GM23248 (cell line): Measurements from ENCODE around the gene SIPA1L3. TPM values are rescaled to one million over a fixed set of nuclear protein-coding genes. Genes with fewer than 3 reads are reported as not detected.

Experiments
- DNase-seq: peaks from one replicate; pipeline ENCODE4 v3.0.0-alpha.2; 2015
- H2AFZ ChIP-seq: fragments of 200-600 bp; sonication (generic); 2 replicates; pipeline ENCODE4 v1.6.1; 2016; ENCODE audit warnings: antibody characterized with exemption
- H3F3A ChIP-seq: fragments of 200-600 bp; sonication (generic); 2 replicates; pipeline ENCODE4 v1.6.1; 2016; ENCODE audit warnings: mild to moderate bottlenecking, antibody characterized with exemption, mixed run types; ENCODE audit not compliant: insufficient read depth
- H3K27ac ChIP-seq: fragments of 200-600 bp; sonication (generic); 2 replicates; pipeline ENCODE4 v1.5.1; 2016; ENCODE audit warnings: mild to moderate bottlenecking
- H3K27me3 ChIP-seq: fragments of 200-600 bp; sonication (generic); replicated peaks from 2 replicates; pipeline ENCODE4 v1.6.1; 2016; ENCODE audit warnings: mild to moderate bottlenecking; ENCODE audit not compliant: insufficient read depth
- H3K36me3 ChIP-seq: fragments of 200-600 bp; sonication (generic); 2 replicates; pipeline ENCODE4 v1.6.1; 2016; ENCODE audit warnings: low read depth, mild to moderate bottlenecking
- H3K4me1 ChIP-seq: fragments of 200-600 bp; sonication (generic); 2 replicates; pipeline ENCODE4 v1.6.1; 2016; ENCODE audit warnings: mild to moderate bottlenecking; ENCODE audit not compliant: insufficient read depth
- H3K4me2 ChIP-seq: fragments of 200-600 bp; sonication (generic); one replicate; pipeline ENCODE4 v1.6.1; 2016; ENCODE audit warnings: mild to moderate bottlenecking; ENCODE audit not compliant: unreplicated experiment
- H3K4me3 ChIP-seq: fragments of 200-600 bp; sonication (generic); 2 replicates; pipeline ENCODE4 v1.5.1; 2016; ENCODE audit warnings: mild to moderate bottlenecking
- H3K79me2 ChIP-seq: fragments of 200-600 bp; sonication (generic); 2 replicates; pipeline ENCODE4 v1.6.1; 2016; ENCODE audit warnings: mild to moderate bottlenecking; ENCODE audit not compliant: insufficient read depth
- H3K9ac ChIP-seq: fragments of 200-600 bp; sonication (generic); 2 replicates; pipeline ENCODE4 v1.6.1; 2016; ENCODE audit warnings: mild to moderate bottlenecking
- H3K9me2 ChIP-seq: fragments of 200-600 bp; sonication (generic); 2 replicates; pipeline ENCODE4 v1.6.1; 2016; ENCODE audit warnings: mixed run types, mild to moderate bottlenecking, moderate library complexity; ENCODE audit not compliant: insufficient read depth
- H3K9me3 ChIP-seq: fragments of 200-600 bp; sonication (generic); one replicate; pipeline ENCODE4 v1.6.1; 2017; ENCODE audit warnings: low read depth
- H4K20me1 ChIP-seq: fragments of 200-600 bp; sonication (generic); 2 replicates; pipeline ENCODE4 v1.6.0; 2016; ENCODE audit not compliant: insufficient read depth
- EZH2 ChIP-seq: fragments of 200-600 bp; sonication (generic); IDR thresholded peaks from 2 replicates; pipeline ENCODE4 v1.6.1; 2018; ENCODE audit warnings: antibody characterized with exemption, mild to moderate bottlenecking; ENCODE audit not compliant: insufficient read depth, poor library complexity, severe bottlenecking
- EZH2phosphoT487 ChIP-seq: fragments of 200-600 bp; sonication (generic); IDR thresholded peaks from 2 replicates; pipeline ENCODE4 v1.6.1; 2018; ENCODE audit warnings: antibody characterized with exemption, moderate library complexity, mild to moderate bottlenecking, low read depth; ENCODE audit not compliant: insufficient read depth
- WGBS, 2 experiments: methylation state at CpG; one replicate each; pipeline ENCODE4 v1.1.6; 2015 to 2017; ENCODE audit warnings: low lambda C conversion rate in 2 of 2, low coverage in 1 of 2; ENCODE audit errors: missing lambda C conversion rate in 2 of 2; 5-methylcytosine and 5-hydroxymethylcytosine counted together
- in situ Hi-C: fragments of 300-500 bp; cut with MboI; formaldehyde crosslinking; loops from 2 replicates; pipeline ENCODE4 v1.15.0; 2020
- polyA plus RNA-seq: library from polyadenylated mRNA; unstranded; fragments of >200 nt; fragmentation: Nextera tagmentation; extraction: Ambion mirVana; gene quantifications from 2 replicates; pipeline ENCODE4 v1.2.1, GENCODE V29; 2016
- total RNA-seq: library from RNA; depleted of rRNA; stranded (reverse); fragments of >200 nt; shearing (Covaris generic); gene quantifications from 2 replicates; pipeline ENCODE4 v1.2.3, GENCODE V29; 2014

SIPA1L3 gene
- total and polyA plus RNA-seq, 2 experiments from 2014 or later = 3.7 to 12.1 TPM

DNA sequence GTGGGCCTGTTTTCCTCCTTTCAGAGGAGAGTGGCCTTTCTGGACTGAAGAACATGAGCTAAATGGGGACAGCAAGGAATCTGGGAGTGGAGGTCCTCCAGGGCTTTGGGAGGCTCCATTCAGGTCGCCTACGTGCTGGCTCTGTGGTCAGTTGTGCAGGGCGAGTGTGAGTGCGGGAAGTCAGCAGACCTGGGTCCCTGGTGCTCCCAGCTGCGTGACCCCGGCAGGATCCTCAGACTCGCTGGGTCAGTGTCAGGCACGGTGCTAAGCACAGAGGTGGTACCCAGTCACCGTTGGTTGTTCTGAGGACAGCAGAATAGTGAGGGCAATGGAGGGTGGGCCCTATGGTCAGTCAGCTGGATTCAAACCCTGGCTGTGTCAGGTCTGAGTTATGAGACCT lies 85.8 kb downstream of the SIPA1L3 start:
- Histone ChIP-seq H3K79me2 (peaks cover 87% of the 10 kb centered on the region), H3K9ac (no peak overlapping the region), H3K9me2 (no peaks in the 10 kb centered on the region), H3K4me1 (peaks cover 12% of the 10 kb centered on the region), H4K20me1 (no peaks in the 10 kb centered on the region), H3K4me2 (no peak overlapping the region), H3K27ac (no peak overlapping the region), H3K36me3 (no peaks in the 10 kb centered on the region), H3K4me3 (no peak overlapping the region), H3K27me3 (no peaks in the 10 kb centered on the region), H2AFZ (no peak overlapping the region), H3F3A (no peaks in the 10 kb centered on the region), H3K9me3 (no peaks in the 10 kb centered on the region)
- 99 to 100% methylated on average over 9 of the region's 9 CpGs for whole genome bisulfite sequencing, 2 experiments
- no peak for DNase-seq
- in situ Hi-C loops = no loop called here
- TF ChIP-seq EZH2 = no peak
- no peak for TF ChIP-seq EZH2phosphoT487

DNA sequence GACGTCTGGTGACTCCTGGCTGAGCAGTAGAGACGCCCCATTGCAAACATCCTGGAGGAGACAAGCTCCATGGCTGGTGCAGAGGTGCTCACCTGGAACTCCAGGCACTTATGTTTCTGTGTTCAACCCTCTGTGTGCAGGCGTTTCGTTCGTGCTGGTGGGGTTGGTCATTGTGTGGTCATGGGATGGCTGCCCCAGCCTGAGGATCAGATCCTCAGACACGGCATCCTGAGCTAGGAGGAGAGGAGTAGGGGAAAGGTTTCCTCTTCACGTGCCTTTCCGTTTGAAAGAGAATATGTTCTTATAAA lies 87.8 kb downstream of the SIPA1L3 start:
- DNase-seq = no peak
- Histone ChIP-seq H3K4me2 (no peak overlapping the region), H3F3A (peaks cover 14% of the 10 kb centered on the region), H3K9me2 (no peaks in the 10 kb centered on the region), H3K27me3 (no peaks in the 10 kb centered on the region), H2AFZ (no peak overlapping the region), H3K79me2 (peaks cover 71% of the 10 kb centered on the region), H3K9ac (no peak overlapping the region), H3K36me3 (no peaks in the 10 kb centered on the region), H3K4me1 (peaks cover 29% of the 10 kb centered on the region), H3K27ac (no peak overlapping the region), H3K4me3 (no peak overlapping the region), H4K20me1 (no peaks in the 10 kb centered on the region), H3K9me3 (no peaks in the 10 kb centered on the region)
- WGBS, 2 experiments = 88 to 90% methylated on average over 8 of the region's 8 CpGs
- TF ChIP-seq EZH2 (no peak), EZH2phosphoT487 (no peak)
- in situ Hi-C loops = no loop called here

DNA sequence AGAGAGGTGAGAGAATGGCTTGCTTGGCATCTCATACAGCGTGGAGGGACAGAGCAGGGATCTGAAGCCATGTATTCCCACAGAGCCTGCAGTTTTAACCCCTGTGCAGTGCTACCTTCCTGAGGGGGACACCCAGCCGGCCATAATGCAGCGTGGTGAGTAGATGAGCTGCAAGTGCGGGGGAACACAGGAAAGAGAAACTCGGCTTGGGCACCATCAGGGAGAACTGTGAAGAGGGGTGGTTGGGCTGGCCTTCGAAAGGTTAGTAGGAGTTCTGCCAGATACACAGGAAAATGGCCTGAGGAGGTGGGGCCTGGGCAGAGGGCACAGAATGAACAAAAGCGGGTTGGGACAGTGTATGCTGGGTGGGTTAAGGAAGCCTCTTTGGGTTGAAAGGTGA lies 88.3 kb downstream of the SIPA1L3 start:
- WGBS, 2 experiments = 95 to 99% methylated on average over 7 of the region's 7 CpGs
- no peaks in the 10 kb centered on the region for H4K20me1 ChIP-seq
- H3F3A ChIP-seq = peaks cover 17% of the 10 kb centered on the region
- H3K27me3 ChIP-seq = no peaks in the 10 kb centered on the region
- DNase-seq = no peak
- H3K4me1 ChIP-seq = peaks cover 35% of the 10 kb centered on the region
- H3K9me3 ChIP-seq = no peaks in the 10 kb centered on the region
- no peaks in the 10 kb centered on the region for H3K9me2 ChIP-seq
- no peak overlapping the region for H3K4me2 ChIP-seq
- no peaks in the 10 kb centered on the region for H3K36me3 ChIP-seq
- no peak overlapping the region for H3K9ac ChIP-seq
- H2AFZ ChIP-seq = no peak overlapping the region
- TF ChIP-seq EZH2phosphoT487 = no peak
- TF ChIP-seq EZH2 = no peak
- in situ Hi-C loops = no loop called here
- H3K79me2 ChIP-seq = peaks cover 71% of the 10 kb centered on the region
- no peak overlapping the region for H3K4me3 ChIP-seq
- no peak overlapping the region for H3K27ac ChIP-seq

DNA sequence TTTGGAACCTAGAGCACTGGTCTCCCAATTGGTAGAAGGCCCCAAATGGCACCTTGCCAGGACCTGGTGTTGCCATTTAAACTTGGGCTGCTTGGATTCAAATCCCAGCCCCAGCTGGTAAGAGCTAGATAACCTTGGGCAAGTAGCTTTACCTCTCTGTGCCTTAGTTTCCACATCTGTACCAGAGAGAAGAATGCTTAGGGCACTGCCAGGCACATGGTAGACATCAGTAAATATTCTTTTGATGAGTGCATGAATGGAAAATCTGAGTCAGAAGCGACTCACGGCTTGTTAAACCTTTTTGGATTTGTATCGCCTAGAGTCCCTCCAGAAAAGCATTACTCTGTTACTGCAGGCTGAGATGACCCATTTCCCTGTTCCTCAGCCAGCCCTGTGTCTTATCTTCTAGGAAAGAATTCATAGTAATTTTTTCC lies 90.9 kb downstream of the SIPA1L3 start:
- Histone ChIP-seq H2AFZ (no peak overlapping the region), H3K9me3 (no peaks in the 10 kb centered on the region), H3K4me2 (peak overlapping the region; percentile 48), H3K36me3 (no peaks in the 10 kb centered on the region), H4K20me1 (no peaks in the 10 kb centered on the region), H3K9ac (peak overlapping the region; percentile 62), H3K27me3 (no peaks in the 10 kb centered on the region), H3K4me3 (no peak overlapping the region), H3F3A (peaks cover 20% of the 10 kb centered on the region), H3K4me1 (peaks cover 33% of the 10 kb centered on the region), H3K9me2 (no peaks in the 10 kb centered on the region), H3K79me2 (peaks cover 66% of the 10 kb centered on the region), H3K27ac (peak overlapping the region; percentile 96)
- 2 to 5% methylated on average over 3 of the region's 3 CpGs for WGBS, 2 experiments
- TF ChIP-seq EZH2 (no peak), EZH2phosphoT487 (no peak)
- in situ Hi-C loops = no loop called here
- DNase-seq = peak; percentile 96

DNA sequence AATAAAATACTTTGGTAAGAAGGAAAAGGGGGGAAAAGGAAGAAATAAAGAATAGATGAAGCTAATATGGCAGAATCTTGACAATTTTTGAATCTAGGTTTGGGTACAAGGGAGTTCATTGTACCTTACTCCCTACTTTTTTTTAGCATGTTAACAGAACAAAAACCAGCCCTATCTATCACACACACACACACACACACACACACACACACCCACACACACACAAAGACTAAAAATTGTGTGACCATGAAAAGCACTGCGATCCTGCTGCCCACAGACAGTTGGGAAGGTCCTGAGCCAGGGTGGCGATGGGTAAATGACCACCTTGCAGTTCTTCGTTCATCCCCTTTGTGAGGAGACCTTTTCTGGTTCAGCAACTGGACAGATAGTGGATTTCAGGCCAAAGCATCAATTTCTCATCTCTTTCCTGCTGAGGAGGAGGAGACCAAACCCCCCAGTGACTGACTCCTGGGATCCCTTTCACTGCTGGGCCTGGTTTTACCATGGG lies 91.8 kb downstream of the SIPA1L3 start:
- peaks cover 40% of the 10 kb centered on the region for H3K4me1 ChIP-seq
- H3K4me3 ChIP-seq = no peak overlapping the region; the same call in 1 of the 2 replicates
- peak overlapping the region; percentile 96 for H3K27ac ChIP-seq
- in situ Hi-C loops = no loop called here
- H3F3A ChIP-seq = peaks cover 29% of the 10 kb centered on the region
- H4K20me1 ChIP-seq = no peaks in the 10 kb centered on the region
- TF ChIP-seq EZH2 = no peak
- no peak for TF ChIP-seq EZH2phosphoT487
- no peaks in the 10 kb centered on the region for H3K9me2 ChIP-seq
- peak overlapping the region; percentile 48 for H3K4me2 ChIP-seq
- 0 out of 2 replicates have a peak overlapping the region, but pooled peaks have one; percentile 7 for H2AFZ ChIP-seq
- DNase-seq = no peak
- H3K9me3 ChIP-seq = no peaks in the 10 kb centered on the region
- no peaks in the 10 kb centered on the region for H3K36me3 ChIP-seq
- no peaks in the 10 kb centered on the region for H3K27me3 ChIP-seq
- H3K9ac ChIP-seq = peak overlapping the region; percentile 62
- WGBS, 2 experiments = 85 to 89% methylated on average over 3 of the region's 3 CpGs
- peaks cover 56% of the 10 kb centered on the region for H3K79me2 ChIP-seq
